GM18499 (cell line): ENCODE results near the gene CREBRF.
"Not testable (repeated sequence)": the region's sequence is repeated elsewhere in the genome, so short reads cannot be mapped to it uniquely, and the experiment has no call there.

Experiments
- ATAC-seq: cut with Tn5 transposase; IDR thresholded peaks from one replicate; pipeline ENCODE4 v1.9.1; 2021; ENCODE audit warnings: moderate number of reproducible peaks; ENCODE audit not compliant: insufficient read depth, unreplicated experiment

Gene CREBRF

DNA sequence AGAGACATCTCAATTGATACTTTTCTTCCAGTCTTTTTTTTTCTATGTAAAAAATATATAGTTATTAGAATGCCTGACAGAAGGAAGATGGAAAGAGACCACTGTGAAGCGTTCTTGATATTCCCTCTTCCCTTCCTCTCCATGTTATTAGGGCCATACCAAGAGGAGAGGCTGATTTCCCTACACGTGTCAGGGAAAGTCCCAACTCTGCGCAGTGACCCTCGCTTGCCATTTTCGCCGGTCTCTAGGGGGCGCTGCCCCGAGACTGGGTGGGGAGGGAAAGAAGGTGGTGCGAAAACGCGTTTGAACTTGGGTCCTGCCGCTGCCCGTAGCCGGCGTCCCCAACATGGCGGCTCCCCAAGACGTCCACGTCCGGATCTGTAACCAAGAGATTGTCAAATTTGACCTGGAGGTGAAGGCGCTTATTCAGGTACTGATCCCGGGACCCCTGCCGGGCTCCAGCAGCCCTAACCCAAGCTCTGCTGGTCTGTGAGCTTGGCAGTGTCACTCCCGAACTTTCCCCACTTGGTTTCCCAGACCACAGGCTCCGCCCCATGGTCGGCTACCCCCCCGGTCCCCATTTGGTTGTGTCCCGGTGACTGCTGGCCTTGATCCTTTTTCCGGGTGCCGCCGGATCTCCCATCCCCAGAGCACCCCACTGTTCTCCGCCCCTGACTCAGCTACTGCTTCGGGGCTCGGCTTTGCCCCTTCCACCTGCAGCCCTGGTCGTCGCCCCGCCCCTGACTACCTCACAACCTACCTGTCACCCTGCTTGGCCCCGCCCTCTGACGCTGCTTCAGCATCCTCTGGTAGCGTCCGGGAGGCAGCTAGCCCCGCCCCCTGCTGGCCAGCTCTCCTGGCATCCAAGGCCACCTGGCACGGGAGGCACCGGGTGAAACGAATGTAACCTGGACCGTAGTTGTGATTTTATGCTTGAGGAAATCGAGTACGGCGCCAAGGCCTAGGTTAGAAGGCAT, 88.3 kb downstream of the CREBRF start, which contains the start of gene BNIP1:
TSS of gene BNIP1 (plus strand) at position 332 of the 977 bp plus-strand sequence. CDS start at position 347, 15 bp downstream.
- peak; percentile 76 for ATAC-seq

DNA sequence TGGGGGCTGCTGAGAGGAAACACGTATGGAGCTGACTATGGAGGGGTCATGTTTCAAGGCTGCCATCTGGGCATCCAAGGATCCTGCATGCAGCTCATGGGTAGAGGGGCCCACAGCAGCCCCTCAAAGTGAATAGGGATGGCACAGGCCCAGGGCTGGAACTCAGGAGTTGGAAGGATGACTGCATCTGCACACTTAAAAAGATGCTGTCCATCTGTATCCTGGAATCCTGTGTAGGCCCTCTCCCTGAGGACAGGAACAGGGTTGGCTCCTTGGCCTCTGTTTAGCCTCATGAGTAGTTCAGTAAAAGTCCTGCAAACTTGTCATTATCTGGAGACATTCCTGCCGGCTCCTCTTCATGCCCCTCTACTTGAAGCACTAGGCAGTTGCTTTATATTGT, 92.2 kb downstream of the CREBRF start:
- no peak for ATAC-seq

DNA sequence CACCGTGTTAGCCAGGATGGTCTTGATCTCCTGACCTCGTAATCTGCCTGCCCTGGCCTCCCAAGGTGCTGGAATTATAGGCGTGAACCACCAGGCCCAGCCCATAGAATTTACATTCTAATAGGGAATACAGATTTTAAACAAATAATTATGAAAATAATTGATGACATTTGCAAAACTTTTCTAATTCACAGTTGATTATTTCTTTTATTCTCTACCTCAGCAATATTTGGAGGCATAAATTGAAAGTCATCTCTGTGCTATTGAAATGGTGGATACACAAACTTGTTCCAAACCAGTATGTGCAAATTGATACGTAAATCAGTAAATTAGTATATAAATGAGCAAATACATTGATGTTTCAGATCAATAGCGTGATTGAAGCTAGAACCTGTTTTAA, 96.4 kb downstream of the CREBRF start:
- ATAC-seq, result no peak

DNA sequence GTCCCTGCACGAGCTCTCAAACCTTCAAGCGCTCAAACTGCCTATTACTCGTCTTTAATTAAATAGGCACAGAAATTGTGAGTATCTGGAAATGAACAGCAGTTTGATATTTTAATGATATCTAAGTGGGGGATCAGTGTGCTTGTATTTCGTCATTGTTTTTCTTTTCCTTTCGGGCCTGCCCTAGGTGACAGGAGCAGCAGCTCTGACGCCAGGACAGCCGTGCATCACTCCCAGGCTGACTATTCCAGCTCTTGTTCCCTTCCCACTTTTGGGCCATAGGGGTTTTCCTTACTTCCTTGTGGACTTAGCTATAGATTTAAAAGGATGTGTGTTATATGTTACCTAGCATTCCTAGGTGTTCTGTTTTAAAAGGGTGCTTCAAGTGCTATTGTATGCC, 97.7 kb downstream of the CREBRF start:
- no peak for ATAC-seq

DNA sequence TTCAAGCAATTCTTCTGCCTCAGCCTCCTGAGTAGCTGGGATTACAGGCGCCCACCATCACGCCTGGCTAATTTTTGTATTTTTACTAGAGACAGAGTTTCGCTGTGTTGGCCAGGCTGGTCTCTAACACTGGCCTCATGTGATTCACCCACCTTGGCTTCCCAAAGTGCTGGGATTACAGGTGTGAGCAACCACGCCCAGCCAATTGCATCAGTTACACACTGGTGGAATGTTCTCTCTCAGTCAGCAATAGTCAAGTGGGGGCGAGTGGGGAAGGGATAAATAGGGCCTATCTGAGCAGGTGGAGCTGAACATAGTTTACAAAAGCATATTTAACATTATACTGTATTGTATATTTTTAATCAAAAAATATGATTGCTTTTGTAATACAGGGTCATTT, 98.5 kb downstream of the CREBRF start:
- not testable (repeated sequence) for ATAC-seq

DNA sequence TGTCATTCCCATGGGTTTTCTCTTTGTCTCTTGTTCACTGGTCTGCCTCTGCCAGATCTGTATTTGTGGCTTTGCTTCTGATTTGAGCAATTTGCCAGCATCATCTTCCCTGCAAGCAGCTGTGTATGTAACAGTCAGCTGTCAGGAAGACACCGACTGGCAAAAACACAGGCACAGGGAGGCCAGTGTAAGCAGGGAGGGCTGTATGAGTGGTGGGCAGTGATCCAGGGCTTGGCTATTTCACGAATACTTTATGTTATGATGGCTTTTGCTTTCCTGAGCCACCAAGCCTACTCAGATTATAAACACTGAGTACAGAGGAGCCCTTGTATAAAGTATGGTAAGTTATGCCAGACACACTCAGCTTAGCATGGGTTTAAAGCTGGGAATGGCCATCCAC, 99.8 kb downstream of the CREBRF start:
- no peak for ATAC-seq

DNA sequence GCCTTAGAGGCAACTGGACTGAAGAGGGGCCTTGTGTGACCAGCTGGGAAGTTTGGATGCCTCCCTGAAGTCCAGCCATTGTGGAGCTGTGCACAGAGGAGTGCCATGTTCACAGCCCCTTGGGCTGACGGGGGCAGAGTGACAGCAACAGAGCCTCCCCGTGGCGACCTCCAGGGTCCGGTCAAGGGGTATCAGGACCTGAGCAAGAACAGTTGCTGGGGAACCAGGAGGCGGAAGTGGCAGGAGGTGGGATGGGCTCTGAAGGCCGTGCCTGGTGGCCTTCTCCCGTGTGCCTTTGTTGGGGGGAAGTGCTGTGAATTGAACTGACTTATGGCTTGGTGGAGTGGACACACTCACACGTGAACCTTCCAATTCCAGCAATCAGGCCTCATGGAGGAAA, 102.2 kb downstream of the CREBRF start:
- no peak for ATAC-seq

DNA sequence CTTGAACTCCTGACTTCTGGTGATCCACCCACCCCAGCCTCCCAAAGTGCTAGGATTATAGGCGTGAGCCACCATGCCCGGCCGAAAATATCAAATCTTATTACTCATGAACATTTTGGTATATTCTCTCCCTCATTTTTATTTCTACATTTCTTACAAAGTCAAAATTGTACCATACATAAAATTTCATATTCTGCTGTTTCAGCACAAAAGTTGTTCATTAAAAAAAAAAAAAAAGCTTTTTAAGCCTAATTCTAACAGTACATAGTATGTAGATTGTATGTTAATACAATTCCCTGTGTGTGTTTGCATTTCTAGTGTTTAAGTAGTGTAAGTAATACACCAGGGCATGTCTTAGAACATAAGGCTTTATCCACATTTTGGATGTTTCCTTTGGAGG, 103.1 kb downstream of the CREBRF start:
- ATAC-seq, result no peak

DNA sequence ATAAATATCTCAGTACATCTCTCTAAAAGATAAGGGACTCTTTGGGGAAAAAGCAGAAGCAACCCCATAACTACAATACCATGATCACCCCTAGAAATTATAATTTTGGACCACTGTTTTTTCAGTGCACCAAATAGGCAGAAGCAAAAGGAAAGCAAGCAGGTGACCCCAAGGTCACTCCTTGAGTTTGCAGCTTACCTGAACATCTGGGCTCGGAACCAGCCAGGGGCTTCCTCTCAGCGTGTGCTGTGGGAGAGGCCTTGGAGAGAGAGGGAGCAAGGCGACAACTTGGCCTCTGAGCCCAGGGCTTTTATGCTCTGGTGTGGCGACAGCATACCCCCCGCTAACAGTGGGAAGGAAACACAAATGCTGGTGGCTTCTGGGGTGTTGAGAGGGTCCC, 105.0 kb downstream of the CREBRF start:
- ATAC-seq, result no peak

DNA sequence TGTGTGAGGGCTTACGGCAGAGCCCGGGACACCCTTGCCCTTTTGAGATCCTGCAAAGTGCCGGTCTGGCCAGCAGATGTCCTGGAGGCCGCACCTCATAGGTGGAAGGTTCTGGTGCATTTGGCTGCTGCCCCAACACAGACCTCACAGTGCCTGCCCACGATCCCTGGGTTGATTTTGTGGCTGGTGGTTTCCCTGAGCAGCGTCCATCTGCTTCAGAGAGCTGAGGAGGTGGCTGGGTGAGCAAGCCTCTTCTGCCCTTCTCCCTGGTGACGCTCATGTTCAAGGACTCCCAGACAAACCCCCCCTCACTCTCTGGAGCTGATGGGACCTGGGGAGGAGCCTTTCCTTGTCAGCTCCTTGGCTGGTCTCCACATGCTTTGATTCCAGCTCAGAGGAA, 107.1 kb downstream of the CREBRF start:
- no peak for ATAC-seq

DNA sequence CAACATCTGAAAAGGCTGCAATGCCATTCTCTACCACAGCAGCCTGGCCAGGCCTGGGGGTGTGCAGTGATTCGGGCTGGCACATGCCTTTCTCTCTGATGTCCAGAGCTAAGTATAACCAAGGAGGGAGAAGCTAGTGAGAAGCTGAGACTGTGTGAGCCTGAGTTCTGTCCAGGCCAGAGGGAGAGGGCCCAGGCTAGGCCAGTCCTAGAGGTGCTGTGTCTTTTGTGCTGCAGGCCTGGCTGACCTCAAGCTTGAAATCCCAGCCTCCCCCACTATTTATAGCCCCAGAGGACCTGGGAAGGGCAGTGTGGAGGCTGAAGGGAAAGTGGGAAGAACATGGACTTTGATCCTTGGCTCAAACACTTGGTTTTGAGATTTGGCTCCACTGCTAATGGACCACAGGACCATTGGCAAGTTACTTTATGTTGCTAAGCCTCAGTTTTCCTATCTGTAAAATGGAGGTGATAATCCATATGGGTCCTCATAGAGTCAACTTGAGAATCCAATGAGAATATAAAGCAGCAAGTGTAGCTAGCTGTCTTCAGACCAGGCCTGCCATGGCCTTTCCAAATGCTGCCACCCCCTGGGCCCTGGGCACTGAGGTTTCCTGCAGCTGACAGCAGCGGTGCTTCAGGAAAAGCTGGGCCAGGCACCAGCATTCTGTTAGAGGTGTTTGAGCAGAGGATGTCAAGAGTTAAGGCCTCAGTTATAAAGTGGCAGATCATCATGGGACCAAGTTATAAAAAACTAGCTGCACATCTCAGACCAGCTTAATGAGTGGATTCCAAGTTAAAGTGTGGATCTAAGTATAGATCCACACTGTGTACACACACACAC, 109.2 kb downstream of the CREBRF start:
- no peak for ATAC-seq

DNA sequence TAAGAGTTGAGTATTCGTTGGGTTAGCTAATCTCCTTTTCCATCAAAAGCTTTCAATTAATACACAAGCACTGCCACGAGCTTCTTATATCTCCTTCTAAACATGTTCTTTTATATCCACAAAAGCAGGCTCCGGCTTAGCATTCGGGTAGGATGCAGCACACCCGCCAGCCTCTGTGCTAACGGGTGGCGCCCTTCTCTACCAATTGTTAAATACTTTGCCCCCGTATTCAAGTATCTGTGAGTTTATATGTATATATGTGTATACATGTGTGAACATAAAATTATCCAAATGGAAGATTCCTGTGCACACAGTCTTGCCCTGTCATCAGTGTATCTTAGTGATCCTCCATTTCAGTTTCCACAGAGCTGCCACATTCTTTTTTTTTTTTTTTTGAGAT, 116.0 kb downstream of the CREBRF start:
- ATAC-seq, result no peak

DNA sequence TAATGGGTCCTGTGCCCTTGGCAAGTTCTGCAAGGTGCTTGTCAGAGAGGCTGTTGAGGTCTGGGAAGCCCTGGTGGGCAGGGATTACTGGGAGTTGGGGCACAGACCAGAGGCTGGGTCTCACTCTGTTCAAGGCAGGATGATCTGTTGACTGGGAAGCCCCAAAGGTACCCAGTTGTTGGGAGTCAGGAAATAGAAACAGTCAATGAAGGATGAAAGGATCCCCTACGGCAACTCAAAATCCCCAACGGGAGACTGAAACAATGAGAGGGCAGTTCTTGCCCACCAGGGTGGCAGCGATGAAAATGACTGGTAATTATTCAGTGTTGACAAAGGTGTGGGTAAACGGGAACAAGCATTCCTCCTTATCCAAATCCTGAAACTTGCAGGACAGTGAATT, 119.4 kb downstream of the CREBRF start:
- no peak for ATAC-seq

DNA sequence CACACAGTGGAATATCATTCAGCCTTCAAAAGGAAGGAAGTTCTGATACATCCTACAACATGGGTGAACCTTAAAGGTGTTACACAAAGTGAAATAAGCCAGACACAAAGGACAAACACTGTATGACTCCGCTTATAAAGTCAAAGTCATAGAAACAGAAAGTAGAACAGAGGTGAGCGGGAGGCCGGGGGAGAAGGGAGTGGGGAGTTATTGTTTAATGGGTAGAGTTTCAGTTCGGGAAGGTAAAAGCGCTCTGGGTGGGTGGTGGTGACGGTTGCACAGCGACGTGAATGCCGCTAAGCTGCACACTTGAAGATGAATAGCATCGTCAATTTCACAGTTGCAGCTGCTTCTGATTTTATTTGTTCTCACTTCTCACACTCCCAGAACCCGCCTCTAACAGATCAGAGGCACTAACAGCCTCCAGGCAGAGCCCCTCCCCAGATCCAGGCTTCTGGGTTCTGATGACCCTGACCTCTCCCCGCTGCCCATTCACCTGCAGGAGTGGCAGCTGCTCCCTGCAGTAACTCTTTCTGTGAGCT, 122.3 kb downstream of the CREBRF start:
- ATAC-seq, result no peak

DNA sequence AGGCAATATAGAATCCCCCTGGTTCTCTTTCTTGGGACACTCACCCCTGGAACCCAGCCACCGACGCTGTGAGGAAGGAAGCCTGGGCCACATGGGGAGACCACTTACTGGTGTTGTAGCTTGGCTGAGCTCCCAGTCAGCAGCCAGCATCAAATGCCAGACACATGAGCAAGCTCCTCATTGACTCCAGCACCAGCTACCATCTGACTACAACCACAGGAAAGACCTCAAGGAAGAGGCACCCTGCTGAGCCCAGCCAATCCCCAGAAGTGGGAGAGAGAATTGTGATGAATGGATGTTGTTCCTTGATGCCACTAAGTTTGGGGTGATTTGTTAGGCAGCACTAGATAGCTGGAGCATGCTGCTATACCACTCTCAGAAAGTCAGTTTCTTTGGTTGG, 124.2 kb downstream of the CREBRF start:
- ATAC-seq, result no peak

DNA sequence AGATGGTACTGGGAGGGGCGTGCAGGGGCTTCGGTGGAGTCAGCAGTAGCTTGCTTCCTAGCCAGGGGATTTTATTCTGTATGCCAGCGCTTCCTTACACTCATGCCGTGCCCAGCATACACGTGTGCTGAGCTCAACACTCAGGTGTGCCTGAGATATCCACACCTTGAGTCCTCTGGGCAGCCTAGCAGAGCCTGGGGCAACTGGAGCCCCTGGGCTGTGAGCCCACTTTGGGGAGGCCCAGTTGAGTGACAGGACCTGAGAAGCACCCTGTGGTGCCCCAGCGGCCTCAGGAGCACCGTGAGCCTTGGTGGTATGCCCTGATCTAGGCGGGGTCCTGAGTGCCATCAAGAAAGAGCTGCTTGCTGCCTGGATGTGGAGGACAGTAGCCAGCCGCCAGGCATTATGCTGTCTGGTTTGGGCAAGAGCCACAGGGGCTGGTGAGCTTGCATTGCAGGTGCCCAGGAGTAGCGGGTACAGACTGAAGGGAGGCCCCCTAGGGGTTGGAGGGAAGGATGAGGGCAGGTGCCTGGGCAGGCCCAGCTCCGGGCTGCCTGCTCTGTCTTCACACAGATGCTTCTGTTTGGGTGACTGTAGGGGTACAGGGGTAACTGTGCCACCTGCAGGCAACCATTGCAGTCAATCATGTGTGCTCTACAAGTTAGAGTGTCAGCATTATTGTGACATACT, 131.0 kb downstream of the CREBRF start:
- no peak for ATAC-seq

DNA sequence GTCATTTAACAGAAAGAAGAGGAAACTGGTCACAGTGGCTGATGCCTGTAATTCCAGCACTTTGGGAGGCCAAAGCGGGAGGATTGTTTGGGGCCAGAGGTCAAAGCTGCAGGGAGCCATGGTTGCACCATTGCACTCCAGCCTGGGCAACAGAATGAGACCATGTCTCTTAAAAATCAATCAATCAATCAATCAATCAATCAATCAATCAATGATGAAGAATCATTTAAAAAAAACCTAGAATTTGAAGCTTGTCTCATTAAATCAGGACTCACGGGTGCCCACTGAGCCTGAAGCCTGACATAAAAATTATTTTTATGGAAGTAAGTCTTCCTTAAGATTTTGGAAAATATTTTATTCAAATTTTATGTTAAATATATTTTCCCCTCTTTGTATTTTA, 132.1 kb downstream of the CREBRF start:
- no peak for ATAC-seq
